Mesendoderm (in vitro differentiated cells): Measurements from ENCODE around the gene ENC1.
A peak's percentile ranks its signal among the peaks of the same experiment; 100 is the strongest.

Experiments used
- DNase-seq: peaks from one replicate; pipeline ENCODE4 v3.0.0; 2013
- H2AK5ac ChIP-seq: 2 replicates; pipeline ENCODE4 v1.6.1; 2013; ENCODE audit warnings: low read length, inconsistent platforms
- H2BK120ac ChIP-seq: 2 replicates; pipeline ENCODE4 v1.6.1; 2013; ENCODE audit warnings: low read depth, mild to moderate bottlenecking, low read length, moderate library complexity, mixed read lengths
- H2BK15ac ChIP-seq: replicated peaks from 2 replicates; pipeline ENCODE4 v1.6.1; 2013; ENCODE audit warnings: low read depth, mild to moderate bottlenecking, moderate library complexity
- H2BK5ac ChIP-seq: 2 replicates; pipeline ENCODE4 v1.6.1; 2013; ENCODE audit warnings: low read length, inconsistent platforms
- H3K18ac ChIP-seq: 2 replicates; pipeline ENCODE4 v1.6.1; 2013; ENCODE audit warnings: mild to moderate bottlenecking, low read length, mixed read lengths
- H3K23ac ChIP-seq: one replicate; pipeline ENCODE4 v1.6.1; 2013; ENCODE audit warnings: low read length
- H3K27ac ChIP-seq: 2 replicates; pipeline ENCODE4 v1.5.1; 2013; ENCODE audit warnings: low read depth, mild to moderate bottlenecking, inconsistent platforms, low read length, moderate library complexity
- H3K27me3 ChIP-seq: 2 replicates; pipeline ENCODE4 v1.6.1; 2013; ENCODE audit warnings: low read length, control low read depth, mild to moderate bottlenecking, inconsistent platforms; ENCODE audit not compliant: insufficient read depth, poor library complexity
- H3K36me3 ChIP-seq: 2 replicates; pipeline ENCODE4 v1.6.1; 2013; ENCODE audit warnings: low read length, inconsistent platforms; ENCODE audit not compliant: control insufficient read depth, insufficient read depth
- H3K4ac ChIP-seq: one replicate; pipeline ENCODE4 v1.6.1; 2013; ENCODE audit warnings: low read depth, mild to moderate bottlenecking, low read length, moderate library complexity
- H3K4me1 ChIP-seq: 2 replicates; pipeline ENCODE4 v1.6.1; 2013; ENCODE audit warnings: low read depth, low read length, inconsistent platforms; ENCODE audit not compliant: control insufficient read depth
- H3K4me2 ChIP-seq: 2 replicates; pipeline ENCODE4 v1.6.1; 2013; ENCODE audit warnings: low read length
- H3K4me3 ChIP-seq: 2 replicates; pipeline ENCODE4 v1.5.1; 2013; ENCODE audit warnings: mild to moderate bottlenecking, low read length
- H3K56ac ChIP-seq: one replicate; pipeline ENCODE4 v1.6.1; 2013; ENCODE audit warnings: low read length
- H3K79me1 ChIP-seq: 2 replicates; pipeline ENCODE4 v1.6.1; 2013; ENCODE audit warnings: low read length, inconsistent platforms
- H3K79me2 ChIP-seq: 2 replicates; pipeline ENCODE4 v1.6.1; 2013; ENCODE audit warnings: mild to moderate bottlenecking, low read length; ENCODE audit not compliant: control insufficient read depth, insufficient read depth
- H3K9ac ChIP-seq: 2 replicates; pipeline ENCODE4 v1.6.1; 2013; ENCODE audit warnings: low read length, inconsistent platforms
- H4K5ac ChIP-seq: one replicate; pipeline ENCODE4 v1.6.1; 2013; ENCODE audit warnings: low read length
- H4K8ac ChIP-seq: one replicate; pipeline ENCODE4 v1.6.1; 2013; ENCODE audit warnings: low read depth, mild to moderate bottlenecking, control low read depth, low read length, moderate library complexity
- WGBS: extraction: QIAGEN DNeasy Blood & Tissue Kit; methylation state at CpG from one replicate; pipeline ENCODE4 v1.1.7; 2013; ENCODE audit warnings: low lambda C conversion rate, missing lambda C conversion rate; ENCODE audit not compliant: insufficient coverage; ENCODE audit errors: extremely low coverage; 5-methylcytosine and 5-hydroxymethylcytosine counted together

The ENC1 gene

DNA sequence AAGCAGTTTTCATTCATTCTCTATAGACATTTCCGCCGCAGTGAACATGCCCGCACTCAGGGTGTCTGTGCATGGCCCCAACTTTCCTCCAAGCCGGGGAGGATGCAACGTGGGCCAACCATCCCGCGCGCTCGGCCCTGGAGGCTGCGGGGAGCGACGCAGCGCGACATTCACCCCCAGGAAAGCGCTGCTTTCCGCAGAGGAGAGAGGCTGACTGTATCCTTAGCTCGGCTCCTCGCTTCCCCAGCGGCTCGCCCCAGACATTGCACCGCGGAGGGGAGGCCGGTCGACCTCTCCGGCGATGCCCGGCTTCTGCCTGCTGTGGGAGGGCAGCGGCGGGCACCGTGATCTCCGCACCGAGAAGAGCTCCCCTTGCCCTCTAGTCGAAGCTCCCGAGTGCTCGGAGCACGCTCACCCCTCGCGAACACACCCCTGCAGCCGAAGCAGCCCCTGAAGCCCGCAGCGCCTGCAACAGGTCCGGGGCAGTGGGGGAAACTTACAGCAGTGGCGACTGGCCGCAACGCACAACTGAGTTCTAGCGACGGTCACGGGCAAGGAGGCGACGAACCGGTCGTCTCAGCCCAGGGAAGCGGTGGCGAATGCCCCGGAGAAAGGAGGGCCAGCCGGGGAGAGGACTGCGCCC, 600 bp downstream of the ENC1 start:
- no peak overlapping the region for H3K4ac ChIP-seq
- peaks cover 4% of the 10 kb centered on the region for H3K4me1 ChIP-seq
- peak overlapping the region; percentile 91 for H3K4me2 ChIP-seq
- H3K79me2 ChIP-seq: peaks cover 54% of the 10 kb centered on the region
- H3K36me3 ChIP-seq: peaks cover 12% of the 10 kb centered on the region
- peak overlapping the region; percentile 96 for H3K4me3 ChIP-seq
- H3K23ac ChIP-seq: peak overlapping the region; percentile 84
- no peak overlapping the region for H4K5ac ChIP-seq
- no peak overlapping the region for H2BK120ac ChIP-seq
- no peak overlapping the region for H2AK5ac ChIP-seq
- peak overlapping the region; percentile 81 for H3K27ac ChIP-seq
- peak overlapping the region; percentile 55 for H2BK5ac ChIP-seq
- no CpG with 5 or more reads among the region's 57 CpGs for WGBS
- H3K79me1 ChIP-seq: peaks cover 24% of the 10 kb centered on the region
- peak overlapping the region; percentile 99 for H3K9ac ChIP-seq
- peak; percentile 55 for DNase-seq
- H3K27me3 ChIP-seq: no peaks in the 10 kb centered on the region
- peak overlapping the region; percentile 53 for H3K18ac ChIP-seq
- no peak overlapping the region for H4K8ac ChIP-seq
- peak overlapping the region; percentile 99 for H3K56ac ChIP-seq
- H2BK15ac ChIP-seq: no peak overlapping the region

DNA sequence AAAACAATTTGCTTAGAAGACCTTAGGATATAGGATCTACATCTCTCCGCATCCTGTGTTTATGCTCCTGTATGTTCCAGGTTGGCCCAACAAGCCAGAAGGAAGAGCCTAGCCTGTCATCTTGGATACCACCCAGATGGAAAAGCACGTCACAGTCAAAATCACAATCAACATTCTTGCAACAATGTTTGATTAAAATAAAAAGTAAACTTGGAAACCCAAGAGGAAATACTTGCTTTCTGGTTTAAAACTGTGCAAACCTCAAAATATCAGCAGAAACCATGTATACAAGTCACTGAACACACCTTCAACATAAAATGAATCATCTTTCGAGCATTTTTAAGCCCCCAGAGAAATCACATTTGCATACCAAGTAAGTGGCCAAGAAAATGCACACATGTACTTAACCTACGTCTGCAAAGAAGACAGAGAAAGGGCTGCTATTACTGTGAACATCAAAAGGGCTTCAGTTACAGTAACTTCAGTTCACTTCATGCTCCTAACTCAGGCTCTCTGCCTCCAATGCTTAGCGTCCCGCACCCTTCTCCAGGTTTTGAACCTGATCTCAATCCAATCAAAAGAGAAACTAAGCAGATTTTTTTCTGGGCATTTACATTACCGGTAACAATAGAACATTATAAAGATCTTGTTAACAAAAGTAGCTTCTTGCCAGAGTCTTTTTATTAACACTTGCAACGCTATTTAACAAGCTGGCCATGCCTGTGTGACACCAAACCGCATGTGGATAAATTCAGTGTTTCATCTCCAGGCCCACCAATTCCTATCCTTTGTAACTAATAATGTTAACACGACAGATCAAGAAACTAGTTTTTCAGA, 1.3 kb downstream of the ENC1 start:
- H2BK5ac ChIP-seq: peak overlapping the region; percentile 55
- peak overlapping the region; percentile 53 for H3K18ac ChIP-seq
- peak overlapping the region; percentile 99 for H3K56ac ChIP-seq
- no peak overlapping the region for H3K4ac ChIP-seq
- no peak overlapping the region for H4K5ac ChIP-seq
- peaks cover 15% of the 10 kb centered on the region for H3K36me3 ChIP-seq
- H3K4me1 ChIP-seq: peaks cover 7% of the 10 kb centered on the region
- peak overlapping the region; percentile 99 for H3K9ac ChIP-seq
- H2AK5ac ChIP-seq: no peak overlapping the region
- H4K8ac ChIP-seq: no peak overlapping the region
- H2BK120ac ChIP-seq: no peak overlapping the region
- H3K79me2 ChIP-seq: peaks cover 58% of the 10 kb centered on the region
- peak overlapping the region; percentile 91 for H3K4me2 ChIP-seq
- peak overlapping the region; percentile 96 for H3K4me3 ChIP-seq
- H3K27me3 ChIP-seq: no peaks in the 10 kb centered on the region
- no peak for DNase-seq
- H2BK15ac ChIP-seq: no peak overlapping the region
- no peak overlapping the region for H3K27ac ChIP-seq
- peaks cover 28% of the 10 kb centered on the region for H3K79me1 ChIP-seq
- H3K23ac ChIP-seq: no peak overlapping the region
- no CpG with 5 or more reads among the region's 10 CpGs for WGBS

DNA sequence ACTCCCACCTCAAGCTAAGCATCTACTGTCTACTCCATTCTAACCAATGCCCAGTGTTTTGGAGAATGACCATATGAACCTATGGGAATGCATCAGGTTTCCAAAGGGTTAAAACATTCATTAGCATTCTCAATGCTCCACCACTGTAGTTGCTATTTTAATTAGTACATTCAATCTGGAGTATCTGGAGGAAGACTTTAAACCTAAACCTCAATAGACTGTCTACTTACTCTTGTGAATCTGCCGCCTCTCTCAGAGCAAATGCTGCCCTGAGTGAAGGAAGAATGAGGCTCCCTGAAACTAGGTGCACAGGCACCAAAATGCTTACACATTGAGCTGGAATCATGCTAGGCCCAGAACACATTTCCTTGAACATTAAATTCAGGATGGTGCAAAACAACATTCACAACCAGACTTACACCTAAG, 2.0 kb downstream of the ENC1 start:
- Histone ChIP-seq H2AK5ac (no peak overlapping the region), H3K4me1 (peaks cover 8% of the 10 kb centered on the region), H3K27ac (no peak overlapping the region)

DNA sequence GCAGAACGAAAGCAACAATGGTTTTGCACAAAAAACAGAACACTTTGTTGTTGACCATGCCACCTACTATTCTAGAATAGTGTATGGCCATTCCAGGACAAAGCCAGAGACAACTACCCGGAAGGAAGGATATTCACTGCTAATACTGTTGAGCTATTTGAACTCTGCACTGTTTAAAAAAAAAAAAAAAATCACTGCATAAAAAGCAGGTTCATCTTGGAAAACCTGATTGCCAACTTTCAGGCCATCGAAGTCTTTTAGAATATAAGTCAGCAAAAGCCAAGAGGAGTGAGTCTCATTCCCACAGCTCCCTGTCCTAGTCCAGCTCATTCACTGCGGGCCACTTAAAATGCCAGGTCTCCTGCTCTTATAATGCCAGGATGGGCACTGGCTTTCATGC, 4.0 kb downstream of the ENC1 start:
- Histone ChIP-seq H2BK120ac (no peak overlapping the region), H3K18ac (no peak overlapping the region), H3K4me2 (no peak overlapping the region), H3K27me3 (no peaks in the 10 kb centered on the region), H3K23ac (no peak overlapping the region), H4K8ac (no peak overlapping the region), H3K36me3 (peaks cover 15% of the 10 kb centered on the region), H3K4ac (no peak overlapping the region), H3K27ac (no peak overlapping the region), H2BK15ac (no peak overlapping the region), H3K79me2 (peaks cover 61% of the 10 kb centered on the region), H2AK5ac (no peak overlapping the region), H3K4me1 (peaks cover 18% of the 10 kb centered on the region), H2BK5ac (no peak overlapping the region), H3K79me1 (peaks cover 28% of the 10 kb centered on the region), H3K56ac (no peak overlapping the region), H3K9ac (peak overlapping the region; percentile 7), H4K5ac (no peak overlapping the region), H3K4me3 (no peak overlapping the region)
- WGBS: no CpG with 5 or more reads among the region's 4 CpGs
- no peak for DNase-seq

More for the DNA sequence above, 2.0 kb downstream of the ENC1 start:
- Histone ChIP-seq H3K4me2 (peak overlapping the region; percentile 91), H2BK5ac (no peak overlapping the region), H2BK120ac (no peak overlapping the region), H3K79me2 (peaks cover 61% of the 10 kb centered on the region), H3K23ac (no peak overlapping the region), H3K9ac (peak overlapping the region; percentile 99), H2BK15ac (no peak overlapping the region), H4K8ac (no peak overlapping the region), H3K79me1 (peaks cover 28% of the 10 kb centered on the region), H3K56ac (peak overlapping the region; percentile 99), H3K4me3 (peak overlapping the region; percentile 96), H3K36me3 (peaks cover 15% of the 10 kb centered on the region), H4K5ac (no peak overlapping the region), H3K4ac (no peak overlapping the region), H3K18ac (no peak overlapping the region), H3K27me3 (no peaks in the 10 kb centered on the region)
- no peak for DNase-seq
- no CpG with 5 or more reads among the region's 1 CpG for WGBS

DNA sequence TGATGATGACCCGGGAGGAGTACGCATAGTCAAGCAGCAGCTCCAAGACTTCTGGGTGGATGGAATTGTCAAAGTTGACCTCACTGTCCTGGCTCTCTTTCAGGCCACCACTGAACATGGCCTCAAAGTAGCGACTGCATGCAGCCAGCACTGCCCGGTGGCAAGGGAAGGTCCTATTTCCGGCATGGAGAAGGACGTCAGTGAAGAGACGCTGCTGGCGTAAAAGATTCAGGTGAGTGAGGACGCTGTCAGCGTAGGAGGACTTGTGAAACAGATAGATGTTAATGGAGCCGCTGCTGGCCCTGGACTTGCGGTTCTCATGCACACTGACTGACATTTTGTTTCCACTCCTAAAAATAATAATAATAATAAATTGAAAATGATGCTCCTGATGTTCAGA, 4.4 kb downstream of the ENC1 start:
- no peak overlapping the region for H3K27ac ChIP-seq
- H3K79me2 ChIP-seq: peaks cover 61% of the 10 kb centered on the region
- H3K4me2 ChIP-seq: no peak overlapping the region
- no peaks in the 10 kb centered on the region for H3K27me3 ChIP-seq
- H3K4ac ChIP-seq: no peak overlapping the region
- no peak overlapping the region for H2BK5ac ChIP-seq
- no peak overlapping the region for H3K56ac ChIP-seq
- H3K4me1 ChIP-seq: peaks cover 19% of the 10 kb centered on the region
- H3K36me3 ChIP-seq: peaks cover 15% of the 10 kb centered on the region
- H4K8ac ChIP-seq: no peak overlapping the region
- no peak overlapping the region for H3K9ac ChIP-seq
- H2BK15ac ChIP-seq: no peak overlapping the region
- DNase-seq: no peak
- no peak overlapping the region for H3K4me3 ChIP-seq
- no peak overlapping the region for H3K23ac ChIP-seq
- no peak overlapping the region for H4K5ac ChIP-seq
- peaks cover 28% of the 10 kb centered on the region for H3K79me1 ChIP-seq
- no CpG with 5 or more reads among the region's 12 CpGs for WGBS
- H2AK5ac ChIP-seq: no peak overlapping the region
- no peak overlapping the region for H2BK120ac ChIP-seq
- H3K18ac ChIP-seq: no peak overlapping the region
